IMR-90 (cell line): Measurements from ENCODE around the gene ADTRP. TPM values are rescaled to one million over a fixed set of nuclear protein-coding genes. Genes with fewer than 3 reads are reported as not detected.

Experiments
- ATAC-seq: fragments of 200-7000 bp; cut with Tn5 transposase; 2 replicates; pipeline ENCODE4 v1.9.1; 2020; ENCODE audit warnings: low read depth, mild to moderate bottlenecking, moderate library complexity
- BruUV-seq: library from RNA; stranded (reverse); fragments of 400-500 nt; replicated peaks from 2 replicates; lab custom pipeline; 2021; lab: Mats Ljungman, UMichigan
- CTCF ChIA-PET: fragments of 300-600 bp; formaldehyde crosslinking; extraction: SDS; loops from one replicate; lab custom pipeline; 2021; ENCODE audit warnings: antibody characterized with exemption; lab: Yijun Ruan, JAX
- POLR2A ChIA-PET: fragments of 300-600 bp; sonication (Branson Sonifier 250); formaldehyde crosslinking; loops from one replicate; lab custom pipeline; 2022; ENCODE audit warnings: antibody characterized with exemption; ENCODE audit not compliant: unreplicated experiment; lab: Charles Lee
- DNase-seq: peaks from one replicate; pipeline ENCODE4 v3.0.0; 2013
- H2AFZ ChIP-seq: replicated peaks from 2 replicates; pipeline ENCODE3; 2013; ENCODE audit warnings: low read length, mild to moderate bottlenecking; ENCODE audit not compliant: poor library complexity
- H2AK5ac ChIP-seq: 2 replicates; pipeline ENCODE4 v1.6.1; 2013; ENCODE audit warnings: low read depth, low read length, inconsistent platforms
- H2AK9ac ChIP-seq: replicated peaks from 2 replicates; pipeline ENCODE3; 2013; ENCODE audit warnings: mild to moderate bottlenecking, low read depth, low read length, moderate library complexity; ENCODE audit not compliant: poor library complexity
- H2BK120ac ChIP-seq: 2 replicates; pipeline ENCODE4 v1.6.1; 2013; ENCODE audit warnings: low read depth, low read length, inconsistent platforms
- H2BK15ac ChIP-seq: 3 replicates; pipeline ENCODE4 v1.6.1; 2013; ENCODE audit warnings: low read depth, low read length, inconsistent platforms
- H2BK20ac ChIP-seq: 2 replicates; pipeline ENCODE4 v1.6.1; 2013; ENCODE audit warnings: low read depth, mild to moderate bottlenecking, inconsistent platforms, low read length, moderate library complexity
- H2BK5ac ChIP-seq: 2 replicates; pipeline ENCODE4 v1.6.1; 2013; ENCODE audit warnings: mild to moderate bottlenecking, low read depth, low read length, inconsistent platforms; ENCODE audit not compliant: poor library complexity, severe bottlenecking
- H3K14ac ChIP-seq: replicated peaks from 2 replicates; pipeline ENCODE4 v1.6.1; 2013; ENCODE audit warnings: low read depth, low read length, inconsistent platforms
- H3K18ac ChIP-seq: 2 replicates; pipeline ENCODE4 v1.6.1; 2013; ENCODE audit warnings: low read depth, low read length, control low read depth
- H3K23ac ChIP-seq: 2 replicates; pipeline ENCODE4 v1.6.1; 2013; ENCODE audit warnings: low read depth, low read length, inconsistent platforms
- H3K27ac ChIP-seq: 2 replicates; pipeline ENCODE4 v1.5.1; 2013; ENCODE audit warnings: mild to moderate bottlenecking, control low read depth, low read length; ENCODE audit not compliant: insufficient read depth
- H3K27me3 ChIP-seq: 2 replicates; pipeline ENCODE4 v1.6.1; 2013; ENCODE audit warnings: low read length; ENCODE audit not compliant: control insufficient read depth, insufficient read depth
- H3K36me3 ChIP-seq: 2 replicates; pipeline ENCODE4 v1.6.1; 2013; ENCODE audit warnings: low read length, mixed read lengths; ENCODE audit not compliant: control insufficient read depth, insufficient read depth
- H3K4ac ChIP-seq: 2 replicates; pipeline ENCODE4 v1.6.1; 2013; ENCODE audit warnings: low read depth, low read length, inconsistent platforms
- H3K4me1 ChIP-seq: 2 replicates; pipeline ENCODE4 v1.6.1; 2013; ENCODE audit warnings: low read length, mixed read lengths; ENCODE audit not compliant: control insufficient read depth, insufficient read depth
- H3K4me2 ChIP-seq: 2 replicates; pipeline ENCODE4 v1.6.1; 2013; ENCODE audit warnings: low read depth, mild to moderate bottlenecking, control low read depth, low read length, moderate library complexity
- H3K4me3 ChIP-seq: 2 replicates; pipeline ENCODE4 v1.5.1; 2013; ENCODE audit warnings: low read depth, mild to moderate bottlenecking, control low read depth, low read length, moderate library complexity; ENCODE audit not compliant: insufficient read depth
- H3K56ac ChIP-seq: 2 replicates; pipeline ENCODE4 v1.6.1; 2013; ENCODE audit warnings: low read length, inconsistent platforms; ENCODE audit not compliant: insufficient read depth; ENCODE audit errors: extremely low read depth
- H3K79me1 ChIP-seq, 2 experiments: 2 replicates each; pipeline ENCODE4 v1.6.1; 2013; ENCODE audit warnings: low read length in 2 of 2, inconsistent platforms in 1 of 2, low read depth in 1 of 2
- H3K9ac ChIP-seq: 2 replicates; pipeline ENCODE4 v1.6.1; 2013; ENCODE audit warnings: low read depth, low read length, control low read depth
- H3K9me1 ChIP-seq: 2 replicates; pipeline ENCODE4 v1.6.1; 2013; ENCODE audit warnings: low read length, inconsistent platforms; ENCODE audit not compliant: insufficient read depth
- H3K9me3 ChIP-seq: 2 replicates; pipeline ENCODE4 v1.6.1; 2013; ENCODE audit warnings: low read length; ENCODE audit not compliant: control insufficient read depth, insufficient read depth
- H4K20me1 ChIP-seq: 2 replicates; pipeline ENCODE4 v1.6.1; 2013; ENCODE audit warnings: low read length, inconsistent platforms; ENCODE audit not compliant: insufficient read depth
- H4K5ac ChIP-seq: 2 replicates; pipeline ENCODE4 v1.6.1; 2013; ENCODE audit warnings: mild to moderate bottlenecking, low read depth, low read length, control low read depth
- H4K8ac ChIP-seq, 2 experiments: 2 replicates each; pipeline ENCODE4 v1.6.1; 2013; ENCODE audit warnings: low read depth in 2 of 2, low read length in 2 of 2, control low read depth in 1 of 2, inconsistent platforms in 1 of 2
- H4K91ac ChIP-seq: 2 replicates; pipeline ENCODE4 v1.6.1; 2013; ENCODE audit warnings: low read depth, low read length, inconsistent platforms; ENCODE audit not compliant: insufficient read depth
- CEBPB ChIP-seq: IDR thresholded peaks from 2 replicates; pipeline ENCODE4 v1.6.1; 2012; ENCODE audit warnings: low read depth, low read length, improper control_type of control experiment
- FOS ChIP-seq: fragments of 150-350 bp; IDR thresholded peaks from 2 replicates; pipeline ENCODE4 v1.6.1; 2016; ENCODE audit warnings: low read depth, low read length
- MAZ ChIP-seq: IDR thresholded peaks from 2 replicates; pipeline ENCODE4 v1.6.1; 2012; ENCODE audit warnings: low read depth, mild to moderate bottlenecking, low read length, improper control_type of control experiment, moderate library complexity, borderline replicate concordance
- MXI1 ChIP-seq: IDR thresholded peaks from 2 replicates; pipeline ENCODE4 v1.6.1; 2012; ENCODE audit warnings: low read depth, mild to moderate bottlenecking, low read length, moderate library complexity, borderline replicate concordance
- NFE2L2 ChIP-seq: fragments of 150-350 bp; IDR thresholded peaks from 2 replicates; pipeline ENCODE4 v1.6.1; 2016; ENCODE audit warnings: low read depth, mild to moderate bottlenecking, low read length
- POLR2A ChIP-seq: IDR thresholded peaks from 2 replicates; pipeline ENCODE4 v1.6.1; 2012; ENCODE audit warnings: mild to moderate bottlenecking, low read depth, low read length
- RAD21 ChIP-seq: IDR thresholded peaks from 2 replicates; pipeline ENCODE4 v1.6.1; 2012; ENCODE audit warnings: low read length, improper control_type of control experiment
- RFX5 ChIP-seq: IDR thresholded peaks from 2 replicates; pipeline ENCODE4 v1.8.0; 2012; ENCODE audit warnings: low read depth, mild to moderate bottlenecking, low read length, moderate library complexity
- WGBS, 2 experiments: methylation state at CpG; one replicate each; pipeline versions ENCODE4 v1.1.5 to v1.1.7; 2013; ENCODE audit warnings: missing lambda C conversion rate in 2 of 2; ENCODE audit not compliant: insufficient read length in 1 of 2; ENCODE audit errors: extremely low coverage in 2 of 2; 5-methylcytosine and 5-hydroxymethylcytosine counted together
- dilution Hi-C: fragments of 300-500 bp; cut with HindIII; formaldehyde crosslinking; loops from one replicate; pipeline ENCODE4 v1.14.3; 2018; ENCODE audit warnings: low sequenced_read_pairs; ENCODE audit not compliant: unreplicated experiment
- in situ Hi-C: fragments of 300-500 bp; cut with MboI; formaldehyde crosslinking; loops from 3 replicates; pipeline ENCODE4 v1.14.3; 2019; ENCODE audit warnings: low sequenced_read_pairs, inconsistent platforms, mixed read lengths
- intact Hi-C: fragments of 100-400 bp; cut with micrococcal nuclease; formaldehyde crosslinking; loops from 2 replicates; pipeline ENCODE4 v1.10.0; 2022
- polyA plus RNA-seq, 3 experiments: library from polyadenylated mRNA; depleted of rRNA; stranded (reverse); fragments of >200 nt; gene quantifications; 2 replicates each; pipeline ENCODE4 v1.2.3, GENCODE V29; 2012; ENCODE audit warnings: low replicate concordance in 1 of 3
- total RNA-seq: library from RNA; depleted of rRNA; stranded (reverse); fragments of >200 nt; gene quantifications from 2 replicates; pipeline ENCODE4 v1.2.3, GENCODE V29; 2012
- TF ChIP-seq, protein P1 (sequence below): conservative IDR thresholded peaks from 2 replicates; pipeline ENCODE4 v1.5.1; 2012; ENCODE audit warnings: mild to moderate bottlenecking, low read depth, low read length, improper control_type of control experiment

Gene ADTRP
- total and polyA plus RNA-seq, 2 of the 4 experiments (the other 2 are of a cell fraction) = 0.50 to 0.72 TPM

DNA sequence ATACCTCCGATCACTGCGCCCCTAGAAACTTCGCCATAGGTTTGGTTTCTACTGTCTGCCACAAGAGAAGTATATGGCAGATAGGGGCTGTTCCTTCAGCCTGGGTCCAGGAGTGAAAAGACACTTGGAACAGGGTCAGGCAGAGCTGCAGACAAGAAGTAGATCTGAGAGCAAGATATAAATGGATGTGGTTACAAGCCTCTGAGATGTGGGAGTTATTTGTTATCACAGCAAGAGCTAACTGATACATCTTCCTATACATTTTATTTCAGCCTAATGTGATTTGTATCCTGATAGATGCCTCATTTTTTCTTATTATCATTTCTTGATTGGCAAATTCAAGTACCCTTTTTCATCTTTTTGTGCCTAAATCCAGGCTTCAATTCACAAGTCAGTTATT lies 40.9 kb upstream of the ADTRP start:
- TF ChIP-seq MAZ (no peak), MXI1 (no peak), RFX5 (no peak), NFE2L2 (no peak), RAD21 (no peak), POLR2A (no peak), FOS (no peak), CEBPB (no peak)
- TF ChIP-seq, protein P1, sequence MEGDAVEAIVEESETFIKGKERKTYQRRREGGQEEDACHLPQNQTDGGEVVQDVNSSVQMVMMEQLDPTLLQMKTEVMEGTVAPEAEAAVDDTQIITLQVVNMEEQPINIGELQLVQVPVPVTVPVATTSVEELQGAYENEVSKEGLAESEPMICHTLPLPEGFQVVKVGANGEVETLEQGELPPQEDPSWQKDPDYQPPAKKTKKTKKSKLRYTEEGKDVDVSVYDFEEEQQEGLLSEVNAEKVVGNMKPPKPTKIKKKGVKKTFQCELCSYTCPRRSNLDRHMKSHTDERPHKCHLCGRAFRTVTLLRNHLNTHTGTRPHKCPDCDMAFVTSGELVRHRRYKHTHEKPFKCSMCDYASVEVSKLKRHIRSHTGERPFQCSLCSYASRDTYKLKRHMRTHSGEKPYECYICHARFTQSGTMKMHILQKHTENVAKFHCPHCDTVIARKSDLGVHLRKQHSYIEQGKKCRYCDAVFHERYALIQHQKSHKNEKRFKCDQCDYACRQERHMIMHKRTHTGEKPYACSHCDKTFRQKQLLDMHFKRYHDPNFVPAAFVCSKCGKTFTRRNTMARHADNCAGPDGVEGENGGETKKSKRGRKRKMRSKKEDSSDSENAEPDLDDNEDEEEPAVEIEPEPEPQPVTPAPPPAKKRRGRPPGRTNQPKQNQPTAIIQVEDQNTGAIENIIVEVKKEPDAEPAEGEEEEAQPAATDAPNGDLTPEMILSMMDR = no peak
- Histone ChIP-seq H3K79me1 (no peaks in the 10 kb centered on the region), H4K20me1 (no peaks in the 10 kb centered on the region), H3K9me1 (no peaks in the 10 kb centered on the region; the same call in 1 of the 2 replicates), H2BK15ac (no peak overlapping the region), H2AFZ (no peak overlapping the region), H3K4ac (no peak overlapping the region), H3K4me2 (no peak overlapping the region), H2BK5ac (no peak overlapping the region), H2AK9ac (no peak overlapping the region), H3K9me3 (no peaks in the 10 kb centered on the region), H3K14ac (no peak overlapping the region), H3K23ac (no peak overlapping the region), H3K27me3 (no peaks in the 10 kb centered on the region), H3K27ac (no peak overlapping the region), H3K4me3 (no peak overlapping the region), H4K8ac (no peak overlapping the region), H4K5ac (no peak overlapping the region), H2AK5ac (no peak overlapping the region), H2BK20ac (no peak overlapping the region), H3K9ac (no peak overlapping the region), H2BK120ac (no peak overlapping the region), H4K91ac (no peak overlapping the region), H3K56ac (no peak overlapping the region), H3K18ac (no peak overlapping the region), H3K4me1 (peaks cover 7% of the 10 kb centered on the region), H3K36me3 (no peaks in the 10 kb centered on the region)
- POLR2A ChIA-PET = no interaction called here
- intact Hi-C loops (loop anchor here (5.0 kb wide), 1 partner anchor 52 kb away; no protein-coding TSS in a partner anchor), in situ Hi-C loops (no loop called here), dilution Hi-C loops (no loop called here)
- no peak for DNase-seq
- BruUV-seq = no TSS peak
- ATAC-seq = no peak
- CTCF ChIA-PET = no interaction called here
- WGBS, 2 experiments = 93% methylated on average over 3 of the region's 3 CpGs; no CpG with 5 or more reads in 1 of the 2 experiments
